Thymus (tissue), 11 donors: ENCODE measurements around the gene FLYWCH2. TPM values are rescaled to one million over a fixed set of nuclear protein-coding genes. Genes with fewer than 3 reads are reported as not detected.
"Not testable (repeated sequence)": the region's sequence is repeated elsewhere in the genome, so short reads cannot be mapped to it uniquely, and the experiment has no call there.

ENCODE experiments used
- DNase-seq, 9 donors: peaks; one replicate each; pipeline ENCODE4 v3.0.0-alpha.2; 2013; ENCODE audit warnings: low spot score in 9 of 9, low read depth in 6 of 9, missing footprints in 1 of 9
- H3K27ac ChIP-seq, 2 donors: one replicate each; pipeline ENCODE4 v1.5.1; 2013; ENCODE audit warnings: control low read depth in 1 of 2, low read depth in 1 of 2, low read length in 1 of 2, mild to moderate bottlenecking in 1 of 2, moderate library complexity in 1 of 2
- H3K27me3 ChIP-seq, 2 donors: one replicate each; pipeline ENCODE4 v1.5.1; 2013; ENCODE audit warnings: low read length in 1 of 2; ENCODE audit not compliant: control insufficient read depth in 2 of 2, insufficient read depth in 1 of 2
- H3K36me3 ChIP-seq, 2 donors: one replicate each; pipeline ENCODE4 v1.5.1; 2013; ENCODE audit warnings: low read length in 1 of 2, mild to moderate bottlenecking in 1 of 2, moderate library complexity in 1 of 2; ENCODE audit not compliant: control insufficient read depth in 2 of 2, insufficient read depth in 2 of 2
- H3K4me1 ChIP-seq, 2 donors: one replicate each; pipeline ENCODE4 v1.5.1; 2013; ENCODE audit warnings: low read length in 2 of 2; ENCODE audit not compliant: control insufficient read depth in 2 of 2, insufficient read depth in 2 of 2
- H3K4me3 ChIP-seq, 2 donors: one replicate each; pipeline ENCODE4 v1.5.1; 2013; ENCODE audit warnings: low read length in 2 of 2, control low read depth in 1 of 2, mild to moderate bottlenecking in 1 of 2
- H3K9me3 ChIP-seq, 2 donors: one replicate each; pipeline ENCODE4 v1.5.1; 2013; ENCODE audit warnings: low read length in 1 of 2, mild to moderate bottlenecking in 1 of 2; ENCODE audit not compliant: control insufficient read depth in 2 of 2, insufficient read depth in 1 of 2
- WGBS: extraction: QIAGEN DNeasy Blood & Tissue Kit; methylation state at CpG from one replicate; pipeline ENCODE4 v1.1.7; 2013; 5-methylcytosine and 5-hydroxymethylcytosine counted together
- polyA plus RNA-seq: library from polyadenylated mRNA; stranded (reverse); fragments of 200-250 nt; gene quantifications from one replicate; pipeline ENCODE4 v1.2.3, GENCODE V29; 2013
- total RNA-seq: library from RNA; stranded (reverse); fragments of 120-200 nt; gene quantifications from one replicate; pipeline ENCODE4 v1.2.4, GENCODE V29; 2013
- donor health status: healthy.

The FLYWCH2 gene
- total and polyA plus RNA-seq, 2 donors: 34.5 to 37.4 TPM

DNA sequence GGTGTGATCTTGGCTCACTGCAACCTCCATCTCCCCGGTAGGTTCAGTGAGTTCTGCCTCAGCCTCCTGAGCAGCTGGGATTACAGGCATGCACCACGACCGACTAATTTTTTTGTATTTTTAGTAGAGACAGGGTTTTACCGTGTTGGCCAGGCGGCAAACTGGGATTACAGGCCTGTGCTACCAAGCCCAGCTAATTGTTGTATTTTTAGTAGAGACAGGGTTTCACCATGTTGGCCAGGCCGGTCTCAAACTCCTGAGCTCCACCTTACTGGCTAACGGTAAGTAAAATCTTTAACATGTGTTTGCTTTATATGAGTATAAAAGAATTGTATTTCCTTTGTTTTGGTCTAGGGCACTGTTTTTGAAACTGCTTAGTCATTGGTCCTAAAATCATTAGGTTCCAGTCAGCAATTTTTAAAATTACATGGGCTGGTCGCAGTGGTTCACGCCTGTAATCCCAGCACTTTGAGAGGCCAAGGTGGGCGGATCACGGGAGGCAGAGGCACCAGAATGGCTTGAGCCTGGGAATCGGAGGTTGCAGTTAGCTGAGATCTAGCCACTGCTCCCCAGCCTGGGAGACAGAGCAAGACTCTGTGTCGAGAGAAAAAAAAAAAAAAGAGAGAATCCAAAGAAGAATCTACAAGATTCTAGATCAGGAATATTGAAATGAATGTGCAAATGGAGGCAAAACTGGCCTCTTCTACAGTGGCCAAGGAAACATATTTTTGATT is 32.3 kb downstream of the FLYWCH2 start:
- H3K36me3 ChIP-seq: peaks cover 10 to 12% of the 10 kb centered on the region in 2 donors
- no peaks in the 10 kb centered on the region for H3K9me3 ChIP-seq
- H3K27ac ChIP-seq: no peak overlapping the region
- peaks cover 8 to 17% of the 10 kb centered on the region in 2 donors for H3K4me1 ChIP-seq
- H3K4me3 ChIP-seq: no peak overlapping the region
- no peak for DNase-seq
- peaks cover 0 to 9% of the 10 kb centered on the region in 2 donors for H3K27me3 ChIP-seq
- WGBS: 97% methylated on average over 13 of the region's 13 CpGs

DNA sequence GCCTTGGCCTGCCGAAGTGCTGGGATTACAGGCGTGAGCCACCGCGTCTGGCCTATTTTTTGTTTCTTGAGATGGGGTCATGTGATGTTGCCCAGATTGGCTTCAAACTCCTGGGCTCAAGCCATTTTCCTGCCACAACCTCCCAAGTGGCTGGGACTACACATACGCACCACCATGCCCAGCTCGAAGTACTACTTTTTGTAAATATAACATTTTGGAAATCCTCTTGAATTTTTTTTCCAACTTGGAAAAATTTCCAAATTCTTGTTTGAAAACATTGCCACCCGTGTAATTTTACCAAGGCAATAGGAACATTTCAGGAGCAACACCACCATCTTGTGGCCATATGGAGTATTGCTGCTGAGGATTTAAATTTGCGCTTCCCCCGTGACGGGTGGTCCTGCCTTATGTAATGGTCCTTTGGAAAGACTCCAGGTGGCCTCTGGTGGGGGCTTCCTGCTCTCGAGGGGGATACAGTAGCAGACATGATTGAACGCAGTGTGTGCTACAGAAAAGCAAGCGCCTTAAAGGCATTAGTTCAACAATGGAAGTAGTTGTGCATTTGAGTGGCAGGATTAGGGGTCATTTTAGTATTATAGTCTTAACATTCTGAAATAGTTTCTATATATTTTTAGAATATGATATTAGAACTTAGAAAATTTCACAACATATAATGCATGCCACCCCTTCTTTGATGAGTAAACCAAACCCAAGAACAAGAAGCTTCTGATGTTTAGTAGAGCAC is 36.7 kb downstream of the FLYWCH2 start:
- WGBS: 30% methylated on average over 13 of the region's 13 CpGs
- H3K4me1 ChIP-seq: peaks cover 0 to 8% of the 10 kb centered on the region in 2 donors
- no peaks in the 10 kb centered on the region for H3K27me3 ChIP-seq
- H3K9me3 ChIP-seq: no peaks in the 10 kb centered on the region
- H3K4me3 ChIP-seq: no peak overlapping the region
- H3K27ac ChIP-seq: no peak overlapping the region
- H3K36me3 ChIP-seq: peaks cover 17 to 23% of the 10 kb centered on the region in 2 donors
- peak in 7 of 9 donors; percentile 33 to 82 (median 71) for DNase-seq

DNA sequence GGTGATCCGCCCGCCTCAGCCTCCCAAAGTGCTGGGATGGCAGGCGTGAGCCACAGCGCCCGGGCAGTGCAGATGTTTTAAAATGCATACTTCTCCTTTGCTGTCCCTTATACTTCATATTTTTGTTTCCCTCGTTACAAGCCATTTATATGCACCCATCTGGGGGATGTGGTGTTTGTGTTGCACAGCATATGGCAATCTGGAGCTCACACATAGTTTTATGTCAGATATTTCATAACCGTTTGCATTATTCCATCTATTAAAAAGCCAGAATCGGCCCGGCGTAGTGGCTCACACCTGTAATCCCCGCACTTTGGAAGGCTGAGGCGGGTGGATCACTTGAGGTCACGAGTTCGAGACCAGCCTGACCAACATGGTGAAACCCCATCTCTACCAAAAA is 40.5 kb downstream of the FLYWCH2 start:
- no peak for DNase-seq
- 99% methylated on average over 14 of the region's 14 CpGs for whole genome bisulfite sequencing
- H3K9me3 ChIP-seq: no peaks in the 10 kb centered on the region
- peaks cover 3 to 30% of the 10 kb centered on the region in 2 donors for H3K4me1 ChIP-seq
- H3K4me3 ChIP-seq: no peak overlapping the region
- H3K36me3 ChIP-seq: peaks cover 9 to 19% of the 10 kb centered on the region in 2 donors
- H3K27ac ChIP-seq: no peak overlapping the region
- peaks cover 0 to 2% of the 10 kb centered on the region in 2 donors for H3K27me3 ChIP-seq

GRCh38 chr16:2924901-2925755 is 42.1 kb downstream of the FLYWCH2 start:
- Histone ChIP-seq H3K9me3 (no peaks in the 10 kb centered on the region), H3K27ac (peak overlapping the region in 1 of 2 donors; percentile 51), H3K27me3 (peaks cover 0 to 2% of the 10 kb centered on the region in 2 donors), H3K4me3 (no peak overlapping the region), H3K36me3 (peaks cover 12 to 30% of the 10 kb centered on the region in 2 donors), H3K4me1 (peaks cover 3 to 27% of the 10 kb centered on the region in 2 donors)
- 87% methylated on average over 42 of the region's 42 CpGs for WGBS
- DNase-seq: no peak

GRCh38 chr16:2925951-2926649 is 43.1 kb downstream of the FLYWCH2 start:
- no peak for DNase-seq
- H3K4me1 ChIP-seq: peaks cover 3 to 27% of the 10 kb centered on the region in 2 donors
- peaks cover 0 to 2% of the 10 kb centered on the region in 2 donors for H3K27me3 ChIP-seq
- H3K4me3 ChIP-seq: no peak overlapping the region
- peak overlapping the region in 1 of 2 donors; percentile 17 for H3K27ac ChIP-seq
- peaks cover 12 to 37% of the 10 kb centered on the region in 2 donors for H3K36me3 ChIP-seq
- no peaks in the 10 kb centered on the region for H3K9me3 ChIP-seq
- WGBS: 87% methylated on average over 9 of the region's 9 CpGs

GRCh38 chr16:2926650-2926999 is 43.6 kb downstream of the FLYWCH2 start:
- WGBS: 84% methylated on average over 5 of the region's 5 CpGs
- no peak overlapping the region for H3K4me3 ChIP-seq
- DNase-seq: no peak
- H3K36me3 ChIP-seq: peaks cover 16 to 34% of the 10 kb centered on the region in 2 donors
- H3K27ac ChIP-seq: no peak overlapping the region
- no peaks in the 10 kb centered on the region for H3K9me3 ChIP-seq
- H3K27me3 ChIP-seq: peaks cover 0 to 2% of the 10 kb centered on the region in 2 donors
- peaks cover 3 to 27% of the 10 kb centered on the region in 2 donors for H3K4me1 ChIP-seq

DNA sequence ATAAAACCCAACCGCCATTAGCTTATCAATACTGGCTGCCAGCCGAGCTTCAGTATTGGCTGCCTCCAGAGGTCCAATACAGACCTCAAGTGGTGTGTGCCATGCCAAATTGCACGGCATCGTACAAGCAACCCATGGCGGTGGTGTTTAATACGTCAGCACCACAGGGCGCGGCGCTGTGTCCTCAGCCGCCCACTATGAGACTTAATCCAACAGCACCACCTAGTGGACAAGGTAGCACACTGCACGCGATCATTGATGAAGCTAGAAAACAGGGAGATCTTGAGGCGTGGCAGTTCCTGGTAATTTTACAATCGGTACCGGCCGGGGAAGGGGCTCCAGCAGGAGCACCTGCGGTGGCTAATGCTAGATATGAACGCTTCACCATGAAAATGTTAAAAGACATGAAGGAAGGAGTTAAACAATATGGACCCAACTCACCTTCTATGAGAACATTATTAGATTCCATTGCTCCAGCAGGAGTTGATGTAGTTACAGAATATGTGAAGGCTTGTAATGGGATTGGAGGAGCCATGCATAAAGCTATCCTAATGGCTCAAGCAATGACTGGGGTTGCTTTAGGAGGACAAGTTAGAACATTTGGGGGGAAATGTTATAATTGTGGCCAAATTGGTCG is 44.1 kb downstream of the FLYWCH2 start:
- 11% methylated on average over 19 of the region's 19 CpGs for WGBS
- peaks cover 3 to 27% of the 10 kb centered on the region in 2 donors for H3K4me1 ChIP-seq
- no peak overlapping the region for H3K27ac ChIP-seq
- H3K4me3 ChIP-seq: no peak overlapping the region
- H3K9me3 ChIP-seq: no peaks in the 10 kb centered on the region
- DNase-seq: peak; percentile 53 to 93 (median 83)
- H3K27me3 ChIP-seq: peaks cover 0 to 2% of the 10 kb centered on the region in 2 donors
- peaks cover 16 to 33% of the 10 kb centered on the region in 2 donors for H3K36me3 ChIP-seq

DNA sequence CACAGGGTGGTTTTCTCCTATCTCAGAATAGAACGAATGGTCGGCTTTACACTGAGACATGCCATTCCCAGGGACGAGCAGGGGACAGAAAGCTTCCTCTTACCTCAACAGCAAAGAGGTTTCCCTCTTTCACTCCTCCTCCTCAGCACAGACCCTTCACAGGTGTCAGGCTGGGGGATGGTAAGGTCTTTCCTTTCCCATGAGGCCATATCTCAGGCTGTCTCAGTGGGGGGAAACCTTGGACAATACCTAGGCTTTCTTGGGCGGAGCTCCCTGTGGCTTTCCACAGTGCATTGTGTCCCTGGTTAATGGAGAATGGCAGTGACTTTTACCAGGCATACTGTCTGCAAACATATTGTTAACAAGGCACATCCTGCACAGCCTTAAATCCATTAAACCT is 45.1 kb downstream of the FLYWCH2 start:
- peaks cover 9 to 31% of the 10 kb centered on the region in 2 donors for H3K36me3 ChIP-seq
- 87% methylated on average over 4 of the region's 4 CpGs for WGBS
- not testable (repeated sequence) for H3K4me3 ChIP-seq, H3K9me3 ChIP-seq, H3K27ac ChIP-seq, H3K27me3 ChIP-seq, DNase-seq
- H3K4me1 ChIP-seq: peaks cover 3 to 27% of the 10 kb centered on the region in 2 donors
